Endothelial cell of umbilical vein (primary cell): ENCODE data around the gene VIPR2.

ENCODE experiments used
- EZH2 ChIP-seq: IDR thresholded peaks from 2 replicates; pipeline ENCODE4 v1.6.1; 2012; ENCODE audit warnings: borderline replicate concordance, low read depth, mild to moderate bottlenecking, moderate library complexity, low read length, inconsistent platforms; ENCODE audit not compliant: severe bottlenecking
- GATA2 ChIP-seq: IDR thresholded peaks from 2 replicates; pipeline ENCODE4 v1.7.0; 2011; ENCODE audit warnings: low read depth, mild to moderate bottlenecking, moderate library complexity, mixed read lengths, low read length; ENCODE audit not compliant: insufficient read length, insufficient read depth

GRCh38 chr7:159047536-159047935, 97.1 kb downstream of the VIPR2 start:
- TF ChIP-seq GATA2 (no peak), EZH2 (no peak)
